SH-SY5Y (cell line): ENCODE measurements around the gene TNS3.

ENCODE experiments used
- GATA2 ChIP-seq: IDR thresholded peaks from 2 replicates; pipeline ENCODE4 v1.6.1; 2011; ENCODE audit warnings: mild to moderate bottlenecking, low read depth, low read length
- GATA3 ChIP-seq: IDR thresholded peaks from 2 replicates; pipeline ENCODE4 v1.6.1; 2011; ENCODE audit warnings: low read depth, mild to moderate bottlenecking, low read length, moderate library complexity

DNA sequence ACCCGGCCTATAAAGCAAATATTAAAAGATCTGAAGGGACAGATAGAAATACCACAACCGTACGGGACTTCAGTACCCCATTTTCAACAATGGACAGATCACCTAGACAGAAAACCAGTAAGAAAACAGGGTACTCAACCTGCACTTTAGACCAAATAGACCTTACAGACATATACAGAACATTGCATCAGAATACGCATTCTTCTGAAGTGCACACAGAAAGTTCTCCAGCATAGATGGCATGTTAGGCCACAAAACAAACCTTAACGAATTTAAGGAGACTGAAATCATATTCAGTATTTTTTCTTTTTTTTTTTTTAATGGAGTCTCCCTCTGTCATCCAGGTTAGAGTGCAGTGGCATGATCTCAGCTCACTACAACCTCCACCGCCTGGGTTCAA is 151.5 kb downstream of the TNS3 start:
- TF ChIP-seq GATA2 (no peak), GATA3 (no peak)
